ENCODE measurements around the gene TMEM175. TPM values are rescaled to one million over a fixed set of nuclear protein-coding genes. Genes with fewer than 3 reads are reported as not detected.

Gene TMEM175
- total and polyA plus RNA-seq, 2 experiments from 2014 or later = 31.2 to 36.5 TPM

GRCh38 chr4:1006856-1007255 is 74.6 kb downstream of the TMEM175 start:
- TF ChIP-seq EZH2phosphoT487 (IDR thresholded peaks at IDR 0.05; ENCODE audit: insufficient read depth, low read depth) (no peak), EZH2 (IDR thresholded peaks at IDR 0.05; ENCODE audit: insufficient read depth, poor library complexity, severe bottlenecking) (no peak)

More at GRCh38 chr4:1006856-1007255, 74.6 kb downstream of the TMEM175 start:
- no peaks in the 10 kb centered on the region for H3K79me2 ChIP-seq (ENCODE audit: insufficient read depth)
- no peak overlapping the region for H3K4me2 ChIP-seq (ENCODE audit: unreplicated experiment)
- H3K27ac ChIP-seq = no peak overlapping the region
- in situ Hi-C loops (cut with MboI) = no loop called here
- H3K9ac ChIP-seq = no peak overlapping the region
- WGBS, 2 experiments (ENCODE audit: low coverage in 1 of 2, low lambda C conversion rate in 2 of 2, missing lambda C conversion rate in 2 of 2) = 75 to 79% methylated on average over 5 of the region's 5 CpGs
- H3K9me2 ChIP-seq (ENCODE audit: insufficient read depth) = no peaks in the 10 kb centered on the region
- no peak for DNase-seq
- H4K20me1 ChIP-seq (ENCODE audit: insufficient read depth) = no peaks in the 10 kb centered on the region
- H3F3A ChIP-seq (ENCODE audit: insufficient read depth) = no peaks in the 10 kb centered on the region
- H3K4me1 ChIP-seq (ENCODE audit: insufficient read depth) = 0 out of 2 replicates have a peak, but pooled peaks cover 3% of the 10 kb centered on the region
- H3K27me3 ChIP-seq (replicated peaks; ENCODE audit: insufficient read depth) = peaks cover 21% of the 10 kb centered on the region
- no peak overlapping the region for H2AFZ ChIP-seq
- no peaks in the 10 kb centered on the region for H3K36me3 ChIP-seq (ENCODE audit: low read depth)
- H3K4me3 ChIP-seq = no peak overlapping the region
- H3K9me3 ChIP-seq (ENCODE audit: low read depth) = no peaks in the 10 kb centered on the region

Other genes with a start within 250 kb of the TMEM175 start
- gene SLC49A3, start 243.3 kb upstream of the TMEM175 start, total RNA-seq (2014; rRNA removed; shearing (Covaris generic)) = 9.1 and 12.5 TPM in 2 replicates
- 5.2 and 5.3 TPM in 2 replicates for gene SLC49A3, start 243.3 kb upstream of the TMEM175 start, polyA plus RNA-seq (2016; fragmentation: Nextera tagmentation; extraction: Ambion mirVana)
- 26.0 and 36.9 TPM in 2 replicates for gene PCGF3, start 226.6 kb upstream of the TMEM175 start, total RNA-seq (2014; rRNA removed; shearing (Covaris generic))
- gene PCGF3, start 226.6 kb upstream of the TMEM175 start, polyA plus RNA-seq (2016; fragmentation: Nextera tagmentation; extraction: Ambion mirVana) = 21.0 TPM in 2 replicates
- not detected in 2 replicates for gene CPLX1, start 106.3 kb upstream of the TMEM175 start, total RNA-seq (2014; rRNA removed; shearing (Covaris generic))
- gene CPLX1, start 106.3 kb upstream of the TMEM175 start, polyA plus RNA-seq (2016; fragmentation: Nextera tagmentation; extraction: Ambion mirVana) = not detected in 2 replicates
- gene GAK, start 144 bp upstream of the TMEM175 start, total RNA-seq (2014; rRNA removed; shearing (Covaris generic)) = 86.7 and 88.8 TPM in 2 replicates
- 38.0 and 41.1 TPM in 2 replicates for gene GAK, start 144 bp upstream of the TMEM175 start, polyA plus RNA-seq (2016; fragmentation: Nextera tagmentation; extraction: Ambion mirVana)
- gene DGKQ, start 41.1 kb downstream of the TMEM175 start, total RNA-seq (2014; rRNA removed; shearing (Covaris generic)) = 16.8 and 18.2 TPM in 2 replicates
- 1.4 and 1.9 TPM in 2 replicates for gene DGKQ, start 41.1 kb downstream of the TMEM175 start, polyA plus RNA-seq (2016; fragmentation: Nextera tagmentation; extraction: Ambion mirVana)
- gene IDUA, start 54.6 kb downstream of the TMEM175 start, total RNA-seq (2014; rRNA removed; shearing (Covaris generic)) = 26.3 and 30.7 TPM in 2 replicates
- 26.4 and 28.8 TPM in 2 replicates for gene IDUA, start 54.6 kb downstream of the TMEM175 start, polyA plus RNA-seq (2016; fragmentation: Nextera tagmentation; extraction: Ambion mirVana)
- gene SLC26A1, start 60.9 kb downstream of the TMEM175 start, total RNA-seq (2014; rRNA removed; shearing (Covaris generic)) = 0.13 and 0.22 TPM in 2 replicates
- 1.6 and 1.8 TPM in 2 replicates for gene SLC26A1, start 60.9 kb downstream of the TMEM175 start, polyA plus RNA-seq (2016; fragmentation: Nextera tagmentation; extraction: Ambion mirVana)
- gene FGFRL1, start 79.2 kb downstream of the TMEM175 start, total RNA-seq (2014; rRNA removed; shearing (Covaris generic)) = 58.7 and 64.9 TPM in 2 replicates
- gene FGFRL1, start 79.2 kb downstream of the TMEM175 start, polyA plus RNA-seq (2016; fragmentation: Nextera tagmentation; extraction: Ambion mirVana) = 10.8 and 11.1 TPM in 2 replicates
- 0.51 and 2.5 TPM in 2 replicates for gene RNF212, start 181.1 kb downstream of the TMEM175 start, total RNA-seq (2014; rRNA removed; shearing (Covaris generic))
- gene RNF212, start 181.1 kb downstream of the TMEM175 start, polyA plus RNA-seq (2016; fragmentation: Nextera tagmentation; extraction: Ambion mirVana) = 4.9 and 6.0 TPM in 2 replicates
- 3.4 and 6.2 TPM in 2 replicates for gene SPON2, start 240.1 kb downstream of the TMEM175 start, total RNA-seq (2014; rRNA removed; shearing (Covaris generic))
- 5.3 and 5.7 TPM in 2 replicates for gene SPON2, start 240.1 kb downstream of the TMEM175 start, polyA plus RNA-seq (2016; fragmentation: Nextera tagmentation; extraction: Ambion mirVana)

Measured in GM23248 (cell line).